ENCODE data around the gene SH2D7.

Gene SH2D7

DNA sequence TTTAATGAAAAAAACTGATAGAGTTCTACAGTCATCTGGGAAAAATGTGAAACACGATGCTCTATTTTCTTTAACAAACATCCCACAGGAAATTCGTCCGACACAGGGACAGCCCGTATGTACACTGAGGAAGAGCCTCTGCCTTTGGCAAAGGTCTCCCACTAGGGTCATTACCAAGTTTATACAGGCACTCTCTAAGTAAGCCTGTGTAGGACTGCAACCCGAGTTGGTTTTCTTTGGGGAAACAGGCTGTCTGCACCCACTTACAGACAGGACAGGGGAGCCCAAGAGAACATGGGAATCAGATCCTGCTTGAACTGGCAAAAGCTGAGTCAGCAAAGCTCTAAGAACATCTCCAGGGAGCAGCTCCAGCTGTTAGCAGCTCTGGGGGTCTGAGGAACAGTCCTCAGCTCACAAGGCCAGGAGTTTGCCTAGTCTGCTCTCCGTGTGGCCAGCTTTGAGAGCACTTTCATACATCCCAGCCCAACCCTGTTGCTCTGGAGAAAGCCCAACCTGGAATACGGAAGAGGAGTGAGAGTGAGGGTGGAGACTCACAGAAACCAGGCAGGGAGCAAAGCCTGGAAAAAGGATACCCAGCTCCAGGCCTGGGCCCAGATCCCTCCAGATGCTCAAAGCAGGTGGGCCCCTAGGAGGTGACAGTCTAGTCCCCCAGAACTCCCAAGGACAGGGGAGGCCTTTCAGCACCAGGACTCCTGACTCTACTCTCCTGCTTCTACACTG lies 16.7 kb upstream of the SH2D7 start:
- TF ChIP-seq, protein P1, sequence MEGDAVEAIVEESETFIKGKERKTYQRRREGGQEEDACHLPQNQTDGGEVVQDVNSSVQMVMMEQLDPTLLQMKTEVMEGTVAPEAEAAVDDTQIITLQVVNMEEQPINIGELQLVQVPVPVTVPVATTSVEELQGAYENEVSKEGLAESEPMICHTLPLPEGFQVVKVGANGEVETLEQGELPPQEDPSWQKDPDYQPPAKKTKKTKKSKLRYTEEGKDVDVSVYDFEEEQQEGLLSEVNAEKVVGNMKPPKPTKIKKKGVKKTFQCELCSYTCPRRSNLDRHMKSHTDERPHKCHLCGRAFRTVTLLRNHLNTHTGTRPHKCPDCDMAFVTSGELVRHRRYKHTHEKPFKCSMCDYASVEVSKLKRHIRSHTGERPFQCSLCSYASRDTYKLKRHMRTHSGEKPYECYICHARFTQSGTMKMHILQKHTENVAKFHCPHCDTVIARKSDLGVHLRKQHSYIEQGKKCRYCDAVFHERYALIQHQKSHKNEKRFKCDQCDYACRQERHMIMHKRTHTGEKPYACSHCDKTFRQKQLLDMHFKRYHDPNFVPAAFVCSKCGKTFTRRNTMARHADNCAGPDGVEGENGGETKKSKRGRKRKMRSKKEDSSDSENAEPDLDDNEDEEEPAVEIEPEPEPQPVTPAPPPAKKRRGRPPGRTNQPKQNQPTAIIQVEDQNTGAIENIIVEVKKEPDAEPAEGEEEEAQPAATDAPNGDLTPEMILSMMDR (IDR thresholded peaks at IDR 0.05; ENCODE audit: insufficient read depth, low read length, missing control alignments): no peak
- POLR2A ChIA-PET: interaction anchor here (0.7 to 2.3 kb wide), 3 partner anchors 10 to 71 kb away, joined by 3 to 6 read pairs (median 6); no protein-coding TSS in a partner anchor
- DNase-seq (ENCODE audit: low read depth, low spot score): peak; percentile 85
- peak overlapping the region; percentile 89 for H3K4me3 ChIP-seq (ENCODE audit: low read depth, low read length)
- CTCF ChIA-PET: interaction anchor here (0.7 to 1.8 kb wide), 5 partner anchors 14 to 168 kb away, joined by 3 to 7 read pairs (median 4); no protein-coding TSS in a partner anchor

DNA sequence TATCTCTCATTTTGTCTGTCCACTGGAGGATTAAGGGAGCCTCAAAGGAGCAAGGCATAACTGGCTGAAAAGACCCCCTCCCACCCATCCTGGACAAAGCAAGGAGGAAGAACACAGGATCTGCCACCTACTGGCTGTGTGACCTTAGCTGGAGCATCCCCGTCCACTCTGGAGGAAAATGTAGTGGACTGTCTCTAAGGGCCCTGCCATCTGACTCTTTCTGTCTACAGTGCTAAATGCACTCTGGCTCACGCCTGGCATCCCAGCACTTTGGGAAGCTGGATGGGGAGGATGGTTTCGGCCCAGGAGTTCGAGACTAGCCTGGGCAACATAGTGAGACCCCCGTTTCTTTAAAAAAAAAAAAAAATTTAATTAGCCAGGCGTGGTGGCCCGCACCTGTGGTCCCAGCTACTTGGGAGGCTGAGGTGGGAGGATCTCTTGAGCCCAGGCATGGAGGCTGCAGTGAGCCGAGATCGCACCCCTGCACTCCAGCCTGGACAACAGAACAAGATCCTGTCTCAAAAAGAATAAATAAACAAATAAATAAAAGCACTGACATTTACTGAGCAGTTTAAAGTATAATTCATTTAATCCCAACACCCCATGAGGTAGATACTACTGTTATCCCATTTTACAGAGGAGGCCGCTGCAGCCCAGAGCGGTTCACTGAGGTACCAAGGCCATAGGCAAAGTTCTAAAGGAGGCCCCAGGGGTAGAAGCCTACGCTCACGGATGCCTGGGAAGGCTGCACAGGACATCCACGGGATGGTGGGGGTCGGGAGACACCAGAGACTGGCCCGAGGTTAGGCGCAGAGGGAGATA lies 15.9 kb upstream of the SH2D7 start:
- H3K4me3 ChIP-seq (ENCODE audit: low read depth, low read length): peak overlapping the region; percentile 89
- DNase-seq (ENCODE audit: low read depth, low spot score): no peak
- POLR2A ChIA-PET: interaction anchor here (0.6 to 2.3 kb wide), 4 partner anchors 9 to 72 kb away, joined by 3 to 6 read pairs (median 4); no protein-coding TSS in a partner anchor
- CTCF ChIA-PET: interaction anchor here (0.7 to 1.8 kb wide), 5 partner anchors 9 to 168 kb away, joined by 3 to 7 read pairs (median 3); no protein-coding TSS in a partner anchor
- TF ChIP-seq, protein P1 (IDR thresholded peaks at IDR 0.05; ENCODE audit: insufficient read depth, low read length, missing control alignments): peak; percentile 25

DNA sequence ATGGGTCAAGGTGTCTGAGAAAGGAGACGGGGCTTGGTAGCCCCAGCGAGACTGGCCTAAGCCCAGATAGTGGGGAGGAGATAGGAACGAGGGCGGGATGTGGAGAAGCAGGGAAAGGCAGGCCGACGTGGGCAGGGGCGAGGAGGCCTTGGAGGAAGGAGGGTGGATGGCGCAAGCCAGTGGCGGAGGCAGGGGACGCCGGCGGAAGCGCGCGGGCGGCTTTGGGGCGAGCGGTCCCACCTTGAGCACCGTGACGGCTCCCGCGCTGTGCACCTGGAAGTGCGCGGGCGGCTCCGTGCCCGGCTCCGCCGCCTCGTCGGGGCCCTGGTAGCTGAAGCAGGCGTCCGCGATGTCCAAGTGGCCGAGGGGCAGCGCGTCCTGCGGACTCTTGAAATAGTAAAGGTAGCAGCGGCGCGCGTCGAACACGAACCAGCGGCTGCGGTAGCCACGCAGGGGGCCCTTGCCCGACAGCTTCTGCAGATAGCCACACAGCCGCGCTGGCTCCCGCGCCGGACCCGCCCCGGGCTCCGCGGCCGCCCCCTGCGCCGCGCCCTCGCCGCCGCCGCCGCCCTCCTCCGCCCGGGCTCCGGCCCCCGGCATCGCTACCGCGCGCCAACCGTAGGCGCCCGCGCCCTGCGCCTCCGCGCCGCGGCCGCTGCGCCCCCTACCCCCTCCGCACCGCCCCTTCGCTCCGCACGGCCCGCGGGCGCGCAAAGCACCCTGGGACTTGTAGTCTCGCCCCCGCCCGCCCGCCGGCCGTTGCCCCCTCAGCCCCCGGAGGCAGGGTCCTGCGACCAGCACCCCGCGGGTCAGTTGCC lies 15.1 kb upstream of the SH2D7 start, which contains the start of gene TBC1D2B:
TSS of gene TBC1D2B (minus strand) at position 659 of the 818 bp plus-strand sequence. CDS start at position 600, 59 bp downstream.
- POLR2A ChIA-PET: interaction anchor here (0.6 to 0.9 kb wide), 3 partner anchors 10 to 35 kb away, joined by 3 to 4 read pairs (median 3); no protein-coding TSS in a partner anchor
- H3K4me3 ChIP-seq (ENCODE audit: low read depth, low read length): peak within 1 kb of the TSS; percentile 89
- CTCF ChIA-PET: interaction anchor here (0.9 to 1.8 kb wide), 4 partner anchors 9 to 110 kb away, joined by 3 to 7 read pairs (median 3); no protein-coding TSS in a partner anchor
- TF ChIP-seq, protein P1 (IDR thresholded peaks at IDR 0.05; ENCODE audit: insufficient read depth, low read length, missing control alignments): no peak
- DNase-seq (ENCODE audit: low read depth, low spot score): no peak

DNA sequence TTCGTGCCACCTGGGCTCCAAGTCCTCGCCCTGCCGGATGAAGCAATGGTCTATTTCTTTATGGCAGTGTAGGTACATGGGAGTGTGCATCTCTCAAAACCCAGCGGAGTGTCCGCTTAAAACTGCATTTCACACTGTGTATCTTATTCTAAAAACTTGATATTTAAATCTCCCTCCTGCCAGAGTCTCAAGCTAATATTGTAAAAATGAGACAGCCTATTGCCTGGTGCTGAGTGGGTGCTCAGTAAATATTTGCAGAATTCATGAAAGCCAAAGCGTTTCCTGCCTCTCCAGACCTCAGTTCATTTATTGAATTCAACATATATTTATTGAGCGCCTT lies 14.5 kb upstream of the SH2D7 start:
- CTCF ChIA-PET: interaction anchor here (0.9 to 1.4 kb wide), 3 partner anchors 10 to 30 kb away, joined by 3 read pairs; no protein-coding TSS in a partner anchor
- POLR2A ChIA-PET: interaction anchor here (0.7 to 0.9 kb wide), 2 partner anchors 13 to 36 kb away, joined by 3 to 4 read pairs; no protein-coding TSS in a partner anchor
- peak overlapping the region; percentile 89 for H3K4me3 ChIP-seq (ENCODE audit: low read depth, low read length)
- no peak for DNase-seq (ENCODE audit: low read depth, low spot score)
- TF ChIP-seq, protein P1 (IDR thresholded peaks at IDR 0.05; ENCODE audit: insufficient read depth, low read length, missing control alignments): no peak

DNA sequence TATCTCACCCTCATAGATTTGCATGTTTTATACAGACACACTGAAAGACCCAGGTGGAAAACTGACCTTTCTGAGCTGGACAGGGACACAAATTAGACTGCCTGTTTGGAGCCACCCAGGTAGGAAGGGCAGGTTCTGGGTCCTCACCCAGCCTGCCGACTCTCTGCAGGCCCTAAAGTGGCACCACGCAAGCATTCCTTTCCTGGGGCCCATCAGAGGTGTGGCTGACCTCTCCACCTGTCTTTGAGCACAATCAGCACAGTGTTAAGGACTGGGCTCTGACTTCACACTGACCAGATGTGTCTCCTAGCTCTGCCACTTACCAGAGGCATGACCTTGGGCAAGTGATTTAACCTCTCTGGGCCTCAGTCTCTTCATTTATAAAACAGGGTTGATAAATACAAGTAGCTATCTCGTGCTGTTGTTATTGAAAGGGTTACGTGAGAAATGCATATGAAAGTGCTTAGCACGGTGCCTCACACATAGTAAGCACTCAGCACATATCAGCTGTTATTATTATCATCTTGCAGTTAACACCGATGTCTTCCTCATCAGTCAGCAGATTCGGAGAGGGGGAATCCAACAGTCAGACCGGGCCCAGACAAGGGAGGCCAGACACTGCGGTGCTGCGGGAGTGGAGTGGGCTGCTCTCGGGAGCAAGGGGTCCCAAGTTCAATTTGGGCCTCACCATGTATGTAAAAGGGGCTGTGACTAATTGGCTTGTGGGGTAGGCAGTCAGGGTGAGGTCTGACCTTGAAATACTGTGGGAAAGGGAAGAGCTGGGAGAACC lies 12.9 kb upstream of the SH2D7 start:
- DNase-seq (ENCODE audit: low read depth, low spot score): no peak
- ChIA-PET POLR2A (no interaction called here), CTCF (interaction anchor here (3.2 kb wide), 1 partner anchor 29 kb away, joined by 13 read pairs; no protein-coding TSS in a partner anchor)
- H3K4me3 ChIP-seq (ENCODE audit: low read depth, low read length): no peak overlapping the region
- TF ChIP-seq, protein P1 (IDR thresholded peaks at IDR 0.05; ENCODE audit: insufficient read depth, low read length, missing control alignments): no peak

Measured in AG04449 (cell line).